Measurements from ENCODE around the gene UGT8. TPM values are rescaled to one million over a fixed set of nuclear protein-coding genes. Genes with fewer than 3 reads are reported as not detected.

Gene UGT8
- total RNA-seq, 4 donors from 2014 or later: 36.0 to 81.1 (median 60.8) TPM

DNA sequence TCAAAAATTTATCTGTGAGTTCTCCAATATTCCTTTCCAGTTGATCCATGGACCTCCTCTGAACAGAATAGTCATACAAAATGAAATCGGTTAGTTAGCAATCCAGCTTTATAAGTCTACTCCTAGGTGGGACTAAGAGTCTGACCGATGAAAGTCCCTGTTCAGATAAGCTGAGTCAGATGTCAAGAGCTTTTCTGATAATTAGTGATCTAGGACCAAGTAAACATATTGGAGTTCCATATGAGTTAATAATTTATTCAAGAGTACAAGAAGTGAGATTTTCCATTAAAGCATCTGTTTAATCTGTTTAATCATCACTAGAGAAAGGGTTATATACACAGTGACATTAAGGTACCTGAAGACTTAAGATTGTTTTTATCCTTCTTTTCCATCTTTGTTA, 74.7 kb downstream of the UGT8 start:
- 86 to 87% methylated on average over 2 of the region's 2 CpGs for WGBS, 2 donors
- Histone ChIP-seq H3K9me3 (no peaks in the 10 kb centered on the region), H3K4me3 (no peak overlapping the region), H3K27me3 (no peaks in the 10 kb centered on the region), H3K36me3 (peaks cover 0 to 4% (median 0%) of the 10 kb centered on the region in 3 donors), H3K4me1 (no peaks in the 10 kb centered on the region), H3K27ac (no peak overlapping the region)
- no peak for DNase-seq (ENCODE audit: low spot score in 2 of 2)
- TF ChIP-seq, protein P1, sequence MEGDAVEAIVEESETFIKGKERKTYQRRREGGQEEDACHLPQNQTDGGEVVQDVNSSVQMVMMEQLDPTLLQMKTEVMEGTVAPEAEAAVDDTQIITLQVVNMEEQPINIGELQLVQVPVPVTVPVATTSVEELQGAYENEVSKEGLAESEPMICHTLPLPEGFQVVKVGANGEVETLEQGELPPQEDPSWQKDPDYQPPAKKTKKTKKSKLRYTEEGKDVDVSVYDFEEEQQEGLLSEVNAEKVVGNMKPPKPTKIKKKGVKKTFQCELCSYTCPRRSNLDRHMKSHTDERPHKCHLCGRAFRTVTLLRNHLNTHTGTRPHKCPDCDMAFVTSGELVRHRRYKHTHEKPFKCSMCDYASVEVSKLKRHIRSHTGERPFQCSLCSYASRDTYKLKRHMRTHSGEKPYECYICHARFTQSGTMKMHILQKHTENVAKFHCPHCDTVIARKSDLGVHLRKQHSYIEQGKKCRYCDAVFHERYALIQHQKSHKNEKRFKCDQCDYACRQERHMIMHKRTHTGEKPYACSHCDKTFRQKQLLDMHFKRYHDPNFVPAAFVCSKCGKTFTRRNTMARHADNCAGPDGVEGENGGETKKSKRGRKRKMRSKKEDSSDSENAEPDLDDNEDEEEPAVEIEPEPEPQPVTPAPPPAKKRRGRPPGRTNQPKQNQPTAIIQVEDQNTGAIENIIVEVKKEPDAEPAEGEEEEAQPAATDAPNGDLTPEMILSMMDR (IDR thresholded peaks at IDR 0.05): no peak
- no peak for TF ChIP-seq EP300 (IDR thresholded peaks at IDR 0.05)
- TF ChIP-seq POLR2A (IDR thresholded peaks at IDR 0.05): no peak

GRCh38 chr4:114674080-114674479, 75.5 kb downstream of the UGT8 start:
- DNase-seq (ENCODE audit: low spot score in 2 of 2): no peak
- H3K36me3 ChIP-seq: peaks cover 0 to 4% (median 0%) of the 10 kb centered on the region in 3 donors
- 42 to 53% methylated on average over 2 of the region's 2 CpGs for WGBS, 2 donors
- no peak overlapping the region for H3K27ac ChIP-seq
- TF ChIP-seq POLR2A (IDR thresholded peaks at IDR 0.05) (no peak), EP300 (IDR thresholded peaks at IDR 0.05) (no peak)
- TF ChIP-seq, protein P1 (IDR thresholded peaks at IDR 0.05): no peak
- no peak overlapping the region for H3K4me3 ChIP-seq
- H3K27me3 ChIP-seq: no peaks in the 10 kb centered on the region
- H3K4me1 ChIP-seq: no peaks in the 10 kb centered on the region
- H3K9me3 ChIP-seq: no peaks in the 10 kb centered on the region

GRCh38 chr4:114677346-114677979, 78.9 kb downstream of the UGT8 start:
- Histone ChIP-seq H3K27ac (no peak overlapping the region), H3K9me3 (no peaks in the 10 kb centered on the region), H3K4me1 (no peaks in the 10 kb centered on the region), H3K4me3 (no peak overlapping the region), H3K36me3 (no peaks in the 10 kb centered on the region), H3K27me3 (no peaks in the 10 kb centered on the region)
- DNase-seq (ENCODE audit: low spot score in 2 of 2): no peak
- 73 to 86% methylated on average over 1 of the region's 1 CpG for WGBS, 2 donors
- TF ChIP-seq, protein P1 (IDR thresholded peaks at IDR 0.05): no peak
- no peak for TF ChIP-seq EP300 (IDR thresholded peaks at IDR 0.05)
- TF ChIP-seq POLR2A (IDR thresholded peaks at IDR 0.05): no peak

DNA sequence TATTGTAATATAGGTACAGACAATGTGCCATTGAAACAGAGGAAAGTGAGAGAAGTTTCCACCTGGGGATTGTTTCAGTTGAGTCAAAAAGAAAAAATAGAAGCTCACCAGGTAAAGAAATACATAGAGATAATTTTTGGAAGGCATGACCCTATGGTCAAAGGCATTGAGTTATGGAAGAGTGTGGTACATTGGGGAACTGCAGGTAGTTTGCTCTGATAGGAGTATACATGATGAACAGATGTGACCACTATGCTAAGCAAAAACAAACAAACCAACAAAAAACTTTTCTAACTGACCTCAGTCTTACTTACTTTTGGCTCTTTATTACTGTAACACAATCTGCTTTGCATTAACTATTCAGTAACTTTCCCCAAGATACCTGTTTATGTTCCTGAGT, 85.9 kb downstream of the UGT8 start:
- no peak overlapping the region for H3K4me3 ChIP-seq
- H3K27ac ChIP-seq: no peak overlapping the region
- no peaks in the 10 kb centered on the region for H3K9me3 ChIP-seq
- peaks cover 0 to 2% of the 10 kb centered on the region in 2 donors for H3K27me3 ChIP-seq
- H3K36me3 ChIP-seq: no peaks in the 10 kb centered on the region
- TF ChIP-seq POLR2A (IDR thresholded peaks at IDR 0.05): no peak
- TF ChIP-seq, protein P1 (IDR thresholded peaks at IDR 0.05): no peak
- TF ChIP-seq EP300 (IDR thresholded peaks at IDR 0.05): no peak
- H3K4me1 ChIP-seq: no peaks in the 10 kb centered on the region
- no peak for DNase-seq (ENCODE audit: low spot score in 2 of 2)

DNA sequence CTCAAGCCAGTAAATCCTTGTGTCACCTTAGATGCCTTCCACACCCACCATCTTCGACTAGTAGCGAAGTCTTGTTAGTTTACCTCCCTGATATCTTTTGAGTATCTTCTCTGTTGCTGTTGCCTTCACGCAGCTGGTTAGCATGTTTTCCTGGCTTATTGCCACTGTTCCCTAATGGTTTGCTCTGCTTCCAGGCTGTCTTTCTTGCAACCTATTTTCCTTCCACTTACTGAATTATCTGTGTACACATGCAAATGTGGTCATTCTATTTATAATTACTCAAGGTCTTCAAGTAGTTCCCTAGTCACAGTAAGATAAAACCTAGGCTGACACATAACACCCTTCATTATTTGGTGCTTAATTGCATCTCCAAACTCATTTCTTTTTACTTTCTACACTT, 89.5 kb downstream of the UGT8 start:
- H3K4me1 ChIP-seq: no peaks in the 10 kb centered on the region
- no peaks in the 10 kb centered on the region for H3K36me3 ChIP-seq
- 66 to 71% methylated on average over 3 of the region's 3 CpGs for WGBS, 2 donors
- H3K27ac ChIP-seq: no peak overlapping the region
- peaks cover 0 to 2% of the 10 kb centered on the region in 2 donors for H3K27me3 ChIP-seq
- H3K4me3 ChIP-seq: no peak overlapping the region
- TF ChIP-seq EP300 (IDR thresholded peaks at IDR 0.05): no peak
- TF ChIP-seq, protein P1 (IDR thresholded peaks at IDR 0.05): no peak
- no peak for TF ChIP-seq POLR2A (IDR thresholded peaks at IDR 0.05)
- no peak for DNase-seq (ENCODE audit: low spot score in 2 of 2)
- H3K9me3 ChIP-seq: no peaks in the 10 kb centered on the region
